Measurements from ENCODE around the gene ERC2.
A peak's percentile ranks its signal among the peaks of the same experiment; 100 is the strongest.

DNA sequence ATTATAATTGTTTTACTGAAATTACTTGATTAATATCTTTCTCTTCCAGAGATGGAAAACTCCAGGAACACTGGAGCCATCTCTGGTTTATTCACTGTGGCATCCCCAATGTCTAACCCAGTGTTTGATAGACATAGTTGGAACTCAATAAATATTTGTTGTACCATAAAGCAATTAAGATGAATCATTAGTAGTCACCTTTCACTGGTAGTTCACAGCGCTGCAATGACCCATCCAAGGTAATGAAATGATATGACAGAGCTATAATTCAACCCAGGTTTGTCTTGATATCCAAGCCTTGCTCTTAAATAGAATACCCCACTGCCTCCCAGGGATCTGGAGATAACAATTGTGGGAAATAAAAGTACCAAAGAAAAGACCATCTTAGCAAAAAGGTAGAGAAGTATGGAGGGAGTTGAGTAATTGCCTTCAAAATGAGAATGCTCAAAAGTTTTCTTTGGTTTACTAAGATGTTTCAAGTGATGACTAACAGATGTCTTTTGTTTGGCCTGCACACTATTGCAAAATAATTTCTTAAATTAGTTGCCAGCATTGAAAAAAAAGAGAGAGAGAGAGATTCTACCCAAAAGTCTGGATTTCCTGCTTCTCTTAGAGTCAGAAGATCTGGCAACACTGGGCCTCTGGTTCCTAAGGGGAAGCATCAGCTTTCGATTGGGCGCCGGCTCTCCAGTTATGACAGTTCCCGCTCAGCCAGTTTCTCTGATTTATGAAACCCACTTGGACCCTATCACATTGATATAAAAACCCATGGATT lies 348.5 kb downstream of the ERC2 start:
- TF ChIP-seq POLR2AphosphoS5 (IDR thresholded peaks at IDR 0.05) (peak; percentile 32), EP300 (IDR thresholded peaks at IDR 0.05) (no peak)
